GM12872 (cell line): ENCODE results near the gene IFNL2.

Source experiments
- TF ChIP-seq, protein P1 (sequence below): IDR thresholded peaks from 3 replicates; pipeline ENCODE4 v1.5.1; 2011; ENCODE audit warnings: low read depth, mild to moderate bottlenecking, low read length, moderate library complexity; ENCODE audit not compliant: insufficient read depth

Gene IFNL2

DNA sequence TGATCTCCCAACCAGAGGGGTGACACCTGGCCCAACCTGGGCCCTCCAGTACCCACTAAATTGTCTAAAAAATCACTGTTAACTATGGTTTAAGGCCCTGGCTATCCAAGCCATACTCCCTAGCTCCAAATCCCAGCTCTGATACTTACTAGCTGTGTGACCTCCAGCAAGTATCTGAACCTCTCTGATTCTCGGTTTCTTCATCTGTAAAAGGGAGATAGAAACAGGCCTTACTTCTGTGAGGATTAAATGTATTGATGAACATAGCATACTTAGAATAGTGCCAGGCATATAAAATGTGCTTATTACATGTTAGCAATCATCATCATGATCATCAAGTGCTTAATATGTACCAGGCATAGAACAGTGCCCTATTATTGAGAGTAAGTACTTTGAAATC, 47.7 kb downstream of the IFNL2 start:
- TF ChIP-seq, protein P1, sequence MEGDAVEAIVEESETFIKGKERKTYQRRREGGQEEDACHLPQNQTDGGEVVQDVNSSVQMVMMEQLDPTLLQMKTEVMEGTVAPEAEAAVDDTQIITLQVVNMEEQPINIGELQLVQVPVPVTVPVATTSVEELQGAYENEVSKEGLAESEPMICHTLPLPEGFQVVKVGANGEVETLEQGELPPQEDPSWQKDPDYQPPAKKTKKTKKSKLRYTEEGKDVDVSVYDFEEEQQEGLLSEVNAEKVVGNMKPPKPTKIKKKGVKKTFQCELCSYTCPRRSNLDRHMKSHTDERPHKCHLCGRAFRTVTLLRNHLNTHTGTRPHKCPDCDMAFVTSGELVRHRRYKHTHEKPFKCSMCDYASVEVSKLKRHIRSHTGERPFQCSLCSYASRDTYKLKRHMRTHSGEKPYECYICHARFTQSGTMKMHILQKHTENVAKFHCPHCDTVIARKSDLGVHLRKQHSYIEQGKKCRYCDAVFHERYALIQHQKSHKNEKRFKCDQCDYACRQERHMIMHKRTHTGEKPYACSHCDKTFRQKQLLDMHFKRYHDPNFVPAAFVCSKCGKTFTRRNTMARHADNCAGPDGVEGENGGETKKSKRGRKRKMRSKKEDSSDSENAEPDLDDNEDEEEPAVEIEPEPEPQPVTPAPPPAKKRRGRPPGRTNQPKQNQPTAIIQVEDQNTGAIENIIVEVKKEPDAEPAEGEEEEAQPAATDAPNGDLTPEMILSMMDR: no peak

DNA sequence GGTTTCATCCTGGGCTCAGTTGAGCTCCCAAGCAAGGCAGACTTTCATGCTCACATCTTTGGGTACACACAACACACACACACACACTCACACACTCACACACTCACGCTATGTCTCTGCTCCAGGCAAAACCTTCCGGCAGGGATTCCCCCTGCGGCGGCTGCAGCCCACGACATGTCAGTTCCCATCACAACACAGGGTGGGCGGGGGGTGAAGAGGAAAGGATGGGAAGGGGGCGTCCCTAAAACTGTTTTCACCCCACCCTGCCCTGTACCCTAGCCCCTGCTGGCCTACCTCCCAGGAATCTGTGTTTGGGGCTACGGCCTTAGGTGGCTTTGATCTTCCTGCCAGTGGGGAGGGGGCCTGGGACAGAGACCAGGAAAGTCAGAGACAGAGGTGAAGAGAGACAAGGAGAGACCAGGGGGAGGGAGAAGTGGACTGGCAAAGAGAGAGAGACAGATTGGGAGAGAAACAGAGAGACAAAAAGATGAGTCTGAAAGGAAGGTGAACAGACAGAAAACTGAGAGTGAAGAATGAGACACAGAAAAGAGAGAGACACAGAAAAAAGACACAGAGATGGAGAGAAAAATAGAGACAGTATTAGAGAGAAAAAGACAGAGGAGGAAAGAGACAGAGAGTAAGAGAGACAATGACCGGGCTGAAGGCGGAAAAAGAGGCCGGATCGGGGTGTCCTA, 48.6 kb downstream of the IFNL2 start:
- TF ChIP-seq, protein P1: no peak

DNA sequence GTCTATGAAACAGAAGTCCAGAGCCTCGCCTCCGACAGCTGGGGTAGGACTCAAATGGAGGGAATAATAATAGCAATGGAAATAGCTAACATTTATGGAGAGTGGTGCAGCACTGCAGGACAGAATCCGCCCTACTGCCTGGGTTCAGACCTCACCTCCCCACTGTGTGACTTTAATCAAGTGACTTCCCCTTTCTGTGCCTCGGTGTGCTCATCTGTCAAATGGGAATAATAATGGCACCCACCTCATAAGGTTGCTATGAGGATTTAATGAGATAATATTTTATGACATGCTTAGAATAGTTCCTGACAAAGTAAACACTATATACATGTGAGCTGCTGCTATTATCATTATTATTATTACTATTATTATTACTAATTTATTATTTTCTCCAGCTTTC, 49.3 kb downstream of the IFNL2 start:
- TF ChIP-seq, protein P1: no peak

DNA sequence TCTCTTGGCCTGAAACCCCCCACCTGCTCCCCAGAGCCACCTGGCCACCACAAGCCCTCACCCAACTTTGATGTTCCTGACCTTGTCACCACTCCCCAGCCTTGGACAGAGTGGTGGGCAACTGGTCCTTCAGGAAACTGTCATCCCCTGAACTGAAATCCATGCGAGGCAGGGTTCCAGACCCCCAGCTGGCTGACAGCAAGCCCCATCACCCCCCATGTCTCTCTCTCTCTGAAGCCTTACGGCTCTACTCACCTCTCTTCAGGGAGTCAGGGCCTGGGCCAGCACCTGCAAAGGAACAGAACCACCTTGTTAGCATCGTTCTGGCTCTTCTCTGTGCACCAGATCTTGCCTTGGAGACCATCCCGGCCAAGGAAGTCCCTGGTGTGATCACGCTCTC, 49.9 kb downstream of the IFNL2 start:
- TF ChIP-seq, protein P1: no peak

DNA sequence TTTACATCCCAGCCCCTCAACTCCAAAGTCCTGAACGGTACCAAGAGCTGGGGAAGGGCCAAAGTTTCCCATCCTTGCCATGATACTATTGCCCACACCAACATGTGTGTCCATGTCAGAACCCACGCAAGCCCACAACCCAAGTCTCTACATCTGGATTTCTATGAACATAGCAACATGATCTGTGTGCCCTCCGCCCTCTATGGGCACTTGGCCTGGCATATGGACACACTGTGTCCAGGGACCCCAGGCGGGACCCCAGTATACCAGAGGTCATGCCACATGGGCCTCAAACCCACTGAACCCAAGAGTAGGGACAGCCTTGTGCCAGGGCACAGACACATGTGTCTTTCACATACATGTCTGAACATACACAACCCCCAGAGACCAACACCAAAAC, 50.5 kb downstream of the IFNL2 start:
- TF ChIP-seq, protein P1: no peak

DNA sequence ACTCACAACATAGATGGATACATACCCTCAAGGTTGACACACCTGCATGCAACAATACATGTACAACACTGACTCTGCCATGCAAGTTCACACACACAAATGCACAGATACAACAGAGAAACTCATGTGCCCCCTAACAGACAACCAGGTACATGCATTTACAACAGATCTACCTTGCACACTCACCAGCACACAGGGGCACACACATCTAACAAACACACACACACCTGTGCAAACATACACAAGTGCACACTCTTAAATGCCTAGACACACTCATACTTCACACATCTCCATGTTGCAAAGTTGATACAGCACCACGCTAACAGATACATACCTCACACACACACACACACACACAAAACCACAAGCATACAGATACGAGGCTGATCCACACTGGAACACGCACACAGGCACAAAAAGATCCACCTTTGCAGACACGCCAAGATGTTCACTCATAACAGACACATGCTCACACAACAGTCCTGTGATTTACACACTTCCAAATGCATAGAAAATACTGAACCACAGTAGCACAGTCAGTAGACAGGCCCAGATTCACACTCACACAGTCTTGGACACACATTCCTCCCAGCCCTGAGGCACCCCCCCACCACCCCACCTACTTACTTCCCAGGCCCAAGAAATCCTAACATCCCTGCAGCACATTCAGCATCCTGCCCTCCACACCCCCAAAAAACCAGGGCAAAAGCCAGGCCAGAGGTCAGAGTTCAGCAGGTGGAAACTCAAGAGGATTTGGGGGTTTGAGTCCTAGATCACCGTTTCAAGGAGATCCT, 51.1 kb downstream of the IFNL2 start:
- TF ChIP-seq, protein P1: no peak
